Tibial nerve (tissue), 4 donors: ENCODE data around the gene MSI2. TPM values are rescaled to one million over a fixed set of nuclear protein-coding genes. Genes with fewer than 3 reads are reported as not detected.
"Not testable (repeated sequence)": the region's sequence is repeated elsewhere in the genome, so short reads cannot be mapped to it uniquely, and the experiment has no call there.

Source experiments
- DNase-seq, 2 donors: peaks; one replicate each; pipeline ENCODE4 v3.0.0-alpha.2; 2019; ENCODE audit warnings: low spot score in 2 of 2
- H3K27ac ChIP-seq, 4 donors: fragments of 200-600 bp; sonication (generic) in 3 of 4; one replicate each; pipeline ENCODE4 v1.5.1; 2017 to 2019; ENCODE audit warnings: mild to moderate bottlenecking in 1 of 4
- H3K27me3 ChIP-seq, 2 donors: fragments of 200-600 bp; sonication (generic) in 1 of 2; one replicate each; pipeline versions ENCODE4 v1.5.1 to v1.6.0; 2017 to 2019
- H3K36me3 ChIP-seq, 3 donors: fragments of 200-600 bp; sonication (generic); one replicate each; pipeline ENCODE4 v1.5.1; 2018 to 2019
- H3K4me1 ChIP-seq, 4 donors: fragments of 200-600 bp; sonication (generic) in 3 of 4; one replicate each; pipeline ENCODE4 v1.5.1; 2017 to 2019
- H3K4me3 ChIP-seq, 4 donors: fragments of 200-600 bp; sonication (generic) in 3 of 4; one replicate each; pipeline ENCODE4 v1.5.1; 2017 to 2019; ENCODE audit warnings: mild to moderate bottlenecking in 1 of 4, moderate library complexity in 1 of 4
- H3K9me3 ChIP-seq, 4 donors: fragments of 200-600 bp; sonication (generic) in 3 of 4; one replicate each; pipeline ENCODE4 v1.5.1; 2017 to 2019
- CTCF ChIP-seq, 5 experiments: fragments of 200-600 bp in 3 of 5; fragments of 450-650 bp in 2 of 5; sonication (generic) in 3 of 5; IDR thresholded peaks; one replicate each; pipeline ENCODE4 v1.5.1; 2016 to 2019; ENCODE audit warnings: antibody characterized with exemption in 5 of 5, mild to moderate bottlenecking in 3 of 5, moderate library complexity in 2 of 5
- EP300 ChIP-seq, 2 donors: sonication (generic); formaldehyde crosslinking; IDR thresholded peaks; one replicate each; pipeline ENCODE4 v1.6.1; 2017; ENCODE audit warnings: antibody characterized with exemption in 2 of 2, mild to moderate bottlenecking in 1 of 2
- POLR2A ChIP-seq, 2 donors: fragments of 450-650 bp; IDR thresholded peaks; one replicate each; pipeline ENCODE4 v1.6.1; 2017; ENCODE audit warnings: antibody characterized with exemption in 2 of 2, mild to moderate bottlenecking in 2 of 2, moderate library complexity in 2 of 2
- WGBS, 2 donors: methylation state at CpG; one replicate each; pipeline ENCODE4 v1.1.5; 2018; 5-methylcytosine and 5-hydroxymethylcytosine counted together
- total RNA-seq, 4 donors: library from RNA; depleted of rRNA; stranded (reverse); fragments of >200 nt; gene quantifications; one replicate each; pipeline ENCODE4 v1.1.0, GENCODE V29; 2016

MSI2 gene
- total RNA-seq, 4 donors from 2014 or later: 11.5 to 18.3 (median 14.2) TPM

- TF ChIP-seq POLR2A (IDR thresholded peaks at IDR 0.05): no peak
- TF ChIP-seq CTCF (IDR thresholded peaks at IDR 0.05): no peak
- TF ChIP-seq EP300 (IDR thresholded peaks at IDR 0.05): no peak
- peaks cover 0 to 8% (median 1%) of the 10 kb centered on the region in 4 donors for H3K4me1 ChIP-seq
- no peak overlapping the region for H3K4me3 ChIP-seq
- H3K27ac ChIP-seq: no peak overlapping the region
- peaks cover 0 to 6% (median 0%) of the 10 kb centered on the region in 4 donors for H3K9me3 ChIP-seq
- H3K27me3 ChIP-seq: no peaks in the 10 kb centered on the region
- 92 to 93% methylated on average over 7 of the region's 7 CpGs for WGBS, 2 donors
- peaks cover 0 to 17% (median 2%) of the 10 kb centered on the region in 3 donors for H3K36me3 ChIP-seq
- no peak for DNase-seq
These were observed 42.9 kb downstream of the MSI2 start for GRCh38 chr17:57299176-57299575.

GRCh38 chr17:57300592-57300991, 44.3 kb downstream of the MSI2 start:
- H3K36me3 ChIP-seq: peaks cover 0 to 17% (median 2%) of the 10 kb centered on the region in 3 donors
- H3K4me3 ChIP-seq, H3K27me3 ChIP-seq, H3K9me3 ChIP-seq, DNase-seq, H3K27ac ChIP-seq, H3K4me1 ChIP-seq: not testable (repeated sequence)
- 91 to 95% methylated on average over 7 of the region's 7 CpGs for WGBS, 2 donors

DNA sequence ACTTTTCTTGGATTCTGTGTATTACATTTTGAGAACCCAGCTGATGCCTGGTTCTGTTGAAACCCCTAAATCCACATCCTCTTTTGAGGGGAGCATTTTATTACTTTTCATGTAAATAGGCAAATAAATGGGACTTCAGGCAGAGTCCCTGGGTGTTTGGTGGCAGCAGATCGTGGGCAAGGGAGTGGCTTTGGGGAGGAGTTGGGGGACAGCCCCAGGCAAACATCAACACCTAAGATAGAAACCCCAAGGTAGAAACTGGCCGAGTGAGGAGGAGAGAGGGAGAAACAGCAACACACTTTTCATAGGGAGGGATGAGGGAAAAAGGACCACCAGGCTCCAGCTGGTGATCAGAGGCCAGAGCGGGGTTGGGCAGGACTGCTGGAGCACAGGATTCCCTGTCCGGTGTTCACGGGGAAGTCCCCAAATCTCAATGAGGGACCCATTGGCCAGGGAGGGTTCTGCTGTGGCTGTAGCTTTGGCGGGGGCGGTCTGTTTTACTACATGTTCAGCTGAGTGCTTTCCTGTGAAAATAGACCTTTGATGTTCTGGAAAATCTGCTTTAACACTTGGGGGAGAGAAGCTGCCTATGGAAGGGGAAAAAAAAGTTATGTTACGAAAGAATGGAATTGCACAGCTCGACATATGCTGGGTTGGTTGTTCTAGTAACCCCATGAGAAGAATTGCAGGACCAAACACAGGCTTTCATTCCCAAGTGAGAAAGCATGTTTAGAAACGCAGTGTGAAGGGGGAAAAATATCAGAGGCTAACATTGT, 46.6 kb downstream of the MSI2 start:
- WGBS, 2 donors: 76 to 78% methylated on average over 10 of the region's 10 CpGs
- Histone ChIP-seq H3K4me1 (no peaks in the 10 kb centered on the region), H3K4me3 (no peak overlapping the region), H3K27me3 (no peaks in the 10 kb centered on the region), H3K27ac (no peak overlapping the region), H3K9me3 (peaks cover 0 to 6% (median 0%) of the 10 kb centered on the region in 4 donors), H3K36me3 (peaks cover 0 to 12% (median 2%) of the 10 kb centered on the region in 3 donors)
- no peak for DNase-seq
- no peak for TF ChIP-seq EP300 (IDR thresholded peaks at IDR 0.05)
- no peak for TF ChIP-seq POLR2A (IDR thresholded peaks at IDR 0.05)
- TF ChIP-seq CTCF (IDR thresholded peaks at IDR 0.05): no peak

DNA sequence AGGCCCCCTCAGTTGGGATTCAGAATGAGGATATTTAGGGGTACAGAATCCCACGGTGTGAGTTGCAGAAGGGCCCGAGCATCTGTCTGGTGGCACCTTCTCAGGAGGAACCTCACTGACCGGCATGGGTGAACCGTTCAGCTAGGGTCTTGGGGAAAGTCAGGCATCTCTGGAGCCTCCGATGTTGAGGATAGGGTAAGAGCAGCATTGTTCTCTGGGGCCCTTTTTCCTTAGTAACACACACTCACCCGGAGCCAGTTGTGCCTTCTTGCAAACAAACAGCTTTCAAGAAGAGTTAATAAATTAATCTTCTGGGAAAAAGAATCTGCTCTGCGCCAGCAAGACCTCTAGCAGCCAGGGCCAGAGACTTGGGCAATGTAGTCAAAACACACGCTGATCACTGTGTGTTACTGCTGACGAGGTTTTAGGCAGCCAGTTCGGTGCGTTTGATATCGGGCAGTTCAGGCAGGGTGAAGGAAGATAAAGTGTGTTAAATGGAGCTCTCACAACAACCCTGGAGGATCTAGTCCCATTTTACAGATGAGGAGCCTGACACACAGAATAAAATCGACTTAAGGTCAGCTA, 48.9 kb downstream of the MSI2 start:
- no peak overlapping the region for H3K27ac ChIP-seq
- WGBS, 2 donors: 83 to 84% methylated on average over 13 of the region's 13 CpGs

DNA sequence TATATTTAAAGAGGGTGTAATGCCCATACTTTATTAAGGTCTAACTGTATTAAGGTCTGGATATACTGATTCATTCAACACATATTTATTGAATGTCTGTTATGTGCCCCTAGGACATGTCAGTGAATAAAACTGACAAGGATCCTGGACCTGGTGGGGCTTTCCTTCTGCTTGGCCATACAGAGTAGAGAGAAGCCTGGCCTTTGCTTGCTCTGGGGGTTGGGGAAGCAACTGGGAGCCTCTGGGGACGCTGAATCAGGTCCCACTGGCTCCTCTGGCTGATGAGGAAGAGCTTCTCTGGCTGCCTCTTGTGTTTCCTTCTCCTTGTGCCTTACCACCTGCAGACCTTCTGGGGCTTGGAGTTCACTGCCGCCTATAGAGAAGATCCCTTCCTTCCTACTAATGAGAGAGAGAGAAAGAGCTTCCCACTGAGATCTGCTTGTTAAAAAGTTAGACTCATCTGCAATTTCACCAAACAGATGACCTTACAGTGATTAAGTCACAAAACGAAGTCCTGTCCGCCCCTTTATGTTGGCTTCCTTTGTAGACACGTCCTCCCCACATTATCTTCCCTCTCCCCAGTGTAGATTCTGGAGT, 49.7 kb downstream of the MSI2 start:
- Histone ChIP-seq H3K9me3 (no peaks in the 10 kb centered on the region), H3K36me3 (peaks cover 0 to 2% (median 0%) of the 10 kb centered on the region in 3 donors), H3K27ac (no peak overlapping the region), H3K27me3 (no peaks in the 10 kb centered on the region), H3K4me1 (no peaks in the 10 kb centered on the region), H3K4me3 (no peak overlapping the region)
- 86 to 89% methylated on average over 5 of the region's 5 CpGs for WGBS, 2 donors
- no peak for DNase-seq
- no peak for TF ChIP-seq CTCF (IDR thresholded peaks at IDR 0.05)
- no peak for TF ChIP-seq EP300 (IDR thresholded peaks at IDR 0.05)
- no peak for TF ChIP-seq POLR2A (IDR thresholded peaks at IDR 0.05)

More for the DNA sequence above, 48.9 kb downstream of the MSI2 start:
- Histone ChIP-seq H3K9me3 (no peaks in the 10 kb centered on the region), H3K36me3 (peaks cover 0 to 2% (median 0%) of the 10 kb centered on the region in 3 donors), H3K27me3 (no peaks in the 10 kb centered on the region), H3K4me1 (no peaks in the 10 kb centered on the region), H3K4me3 (no peak overlapping the region)
- TF ChIP-seq CTCF (IDR thresholded peaks at IDR 0.05): no peak
- no peak for TF ChIP-seq POLR2A (IDR thresholded peaks at IDR 0.05)
- no peak for TF ChIP-seq EP300 (IDR thresholded peaks at IDR 0.05)
- no peak for DNase-seq
